ENCODE measurements around the gene CYB561D1.

GRCh38 chr1:109482791-109483671 is 10.9 kb upstream of the CYB561D1 start:
- peak; percentile 32; the same call in 1 of the 2 replicates for TF ChIP-seq CTCF (IDR thresholded peaks at IDR 0.05; ENCODE audit: low read length)
- no peak for TF ChIP-seq EZH2 (IDR thresholded peaks at IDR 0.05; ENCODE audit: borderline replicate concordance, low read length)
